ENCODE data around the gene PCNX2. TPM values are rescaled to one million over a fixed set of nuclear protein-coding genes. Genes with fewer than 3 reads are reported as not detected.

The PCNX2 gene
- total and polyA plus RNA-seq, 2 experiments from 2014 or later, result 5.0 to 13.7 TPM

DNA sequence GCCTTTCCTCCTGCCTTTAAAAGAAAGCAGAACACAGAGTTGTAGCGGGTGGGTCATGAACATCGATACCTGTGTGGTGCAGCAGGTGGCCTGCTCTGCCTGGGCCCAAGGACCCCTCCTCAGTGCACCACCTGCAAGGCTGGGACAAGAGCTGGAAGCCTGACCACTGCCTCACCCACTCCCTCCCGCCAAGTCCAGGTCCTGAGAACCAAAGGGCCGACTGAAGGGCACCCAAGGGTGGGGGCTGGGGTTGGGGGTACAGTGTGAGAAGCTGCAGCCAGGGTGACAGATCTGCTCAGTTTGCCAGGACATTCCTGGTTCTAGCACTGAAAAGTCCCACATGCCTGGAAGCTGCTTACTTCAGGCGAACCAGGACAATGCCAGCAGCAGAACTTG, 309.0 kb downstream of the PCNX2 start:
- H2AFZ ChIP-seq, result no peak overlapping the region
- H3K9ac ChIP-seq, result no peak overlapping the region
- DNase-seq, result no peak
- no peaks in the 10 kb centered on the region for H3K27me3 ChIP-seq (replicated peaks; ENCODE audit: insufficient read depth)
- no peaks in the 10 kb centered on the region for H3K9me2 ChIP-seq (ENCODE audit: insufficient read depth)
- WGBS, 2 experiments (ENCODE audit: low coverage in 1 of 2, low lambda C conversion rate in 2 of 2, missing lambda C conversion rate in 2 of 2), result 98% methylated on average over 5 of the region's 5 CpGs
- no peaks in the 10 kb centered on the region for H3K79me2 ChIP-seq (ENCODE audit: insufficient read depth)
- 0 out of 2 replicates have a peak, but pooled peaks cover 5% of the 10 kb centered on the region for H3F3A ChIP-seq (ENCODE audit: insufficient read depth)
- no peaks in the 10 kb centered on the region for H4K20me1 ChIP-seq (ENCODE audit: insufficient read depth)
- H3K4me1 ChIP-seq (ENCODE audit: insufficient read depth), result peaks cover 8% of the 10 kb centered on the region; the same call in 1 of the 2 replicates
- H3K9me3 ChIP-seq (ENCODE audit: low read depth), result no peaks in the 10 kb centered on the region
- H3K36me3 ChIP-seq (ENCODE audit: low read depth), result no peaks in the 10 kb centered on the region
- no peak overlapping the region for H3K4me3 ChIP-seq
- TF ChIP-seq EZH2phosphoT487 (IDR thresholded peaks at IDR 0.05; ENCODE audit: insufficient read depth, low read depth) (no peak), EZH2 (IDR thresholded peaks at IDR 0.05; ENCODE audit: insufficient read depth, poor library complexity, severe bottlenecking) (no peak)
- in situ Hi-C loops (cut with MboI), result no loop called here
- no peak overlapping the region for H3K4me2 ChIP-seq (ENCODE audit: unreplicated experiment)
- no peak overlapping the region for H3K27ac ChIP-seq

DNA sequence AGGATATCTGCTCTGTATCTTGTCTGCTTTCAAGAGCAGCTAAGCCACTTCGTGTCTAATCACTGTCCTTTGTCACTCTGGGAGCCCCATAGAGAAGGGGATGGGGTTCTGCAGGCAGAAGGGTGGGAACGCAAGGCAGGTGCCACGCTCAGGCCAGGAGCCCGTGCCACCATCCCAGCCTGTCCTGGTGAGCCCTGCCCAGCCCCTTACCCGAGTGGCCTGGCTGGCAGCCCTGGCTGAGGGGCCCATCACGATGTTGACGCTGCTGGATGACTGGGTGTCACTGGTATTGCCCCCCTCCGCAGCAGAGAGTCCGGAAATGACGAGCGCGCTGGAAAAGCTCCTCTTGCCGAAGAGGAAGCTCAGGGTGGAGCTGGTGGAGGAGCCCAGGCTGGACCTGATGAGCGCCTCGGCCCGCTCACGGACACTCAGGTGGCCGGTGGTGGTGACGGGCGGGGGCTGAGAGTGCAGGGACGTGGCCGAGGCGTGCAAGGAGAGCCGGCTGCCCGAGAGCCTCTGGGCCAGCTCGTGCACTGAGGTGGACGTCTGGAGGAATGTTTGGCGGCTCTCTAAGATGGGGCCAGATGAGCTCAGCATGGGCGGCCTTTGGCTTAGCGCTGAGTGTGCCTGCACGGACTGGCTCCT, 309.5 kb downstream of the PCNX2 start:
- H3K4me1 ChIP-seq (ENCODE audit: insufficient read depth), result peaks cover 8% of the 10 kb centered on the region; the same call in 1 of the 2 replicates
- H4K20me1 ChIP-seq (ENCODE audit: insufficient read depth), result no peaks in the 10 kb centered on the region
- no peaks in the 10 kb centered on the region for H3K79me2 ChIP-seq (ENCODE audit: insufficient read depth)
- H2AFZ ChIP-seq, result no peak overlapping the region
- 0 out of 2 replicates have a peak, but pooled peaks cover 5% of the 10 kb centered on the region for H3F3A ChIP-seq (ENCODE audit: insufficient read depth)
- H3K9me3 ChIP-seq (ENCODE audit: low read depth), result no peaks in the 10 kb centered on the region
- no peak overlapping the region for H3K4me2 ChIP-seq (ENCODE audit: unreplicated experiment)
- 93 to 94% methylated on average over 29 to 31 of the region's 31 CpGs for WGBS, 2 experiments (ENCODE audit: low coverage in 1 of 2, low lambda C conversion rate in 2 of 2, missing lambda C conversion rate in 2 of 2)
- TF ChIP-seq EZH2 (IDR thresholded peaks at IDR 0.05; ENCODE audit: insufficient read depth, poor library complexity, severe bottlenecking), result no peak
- TF ChIP-seq EZH2phosphoT487 (IDR thresholded peaks at IDR 0.05; ENCODE audit: insufficient read depth, low read depth), result no peak
- no peak overlapping the region for H3K9ac ChIP-seq
- in situ Hi-C loops (cut with MboI), result no loop called here
- H3K36me3 ChIP-seq (ENCODE audit: low read depth), result no peaks in the 10 kb centered on the region
- no peak for DNase-seq
- H3K27ac ChIP-seq, result no peak overlapping the region
- no peaks in the 10 kb centered on the region for H3K9me2 ChIP-seq (ENCODE audit: insufficient read depth)
- H3K27me3 ChIP-seq (replicated peaks; ENCODE audit: insufficient read depth), result no peaks in the 10 kb centered on the region
- H3K4me3 ChIP-seq, result no peak overlapping the region

- Histone ChIP-seq H3K9ac (no peak overlapping the region), H3K4me3 (no peak overlapping the region), H3K27ac (no peak overlapping the region), H3K4me1 (ENCODE audit: insufficient read depth) (peaks cover 16% of the 10 kb centered on the region; the same call in 1 of the 2 replicates), H3K9me2 (ENCODE audit: insufficient read depth) (no peaks in the 10 kb centered on the region), H2AFZ (no peak overlapping the region), H3F3A (ENCODE audit: insufficient read depth) (0 out of 2 replicates have a peak, but pooled peaks cover 5% of the 10 kb centered on the region), H4K20me1 (ENCODE audit: insufficient read depth) (no peaks in the 10 kb centered on the region), H3K9me3 (ENCODE audit: low read depth) (no peaks in the 10 kb centered on the region), H3K79me2 (ENCODE audit: insufficient read depth) (no peaks in the 10 kb centered on the region), H3K27me3 (replicated peaks; ENCODE audit: insufficient read depth) (no peaks in the 10 kb centered on the region), H3K36me3 (ENCODE audit: low read depth) (no peaks in the 10 kb centered on the region), H3K4me2 (ENCODE audit: unreplicated experiment) (no peak overlapping the region)
- 97% methylated on average over 10 of the region's 10 CpGs for WGBS, 2 experiments (ENCODE audit: low coverage in 1 of 2, low lambda C conversion rate in 2 of 2, missing lambda C conversion rate in 2 of 2)
- no peak for TF ChIP-seq EZH2phosphoT487 (IDR thresholded peaks at IDR 0.05; ENCODE audit: insufficient read depth, low read depth)
- TF ChIP-seq EZH2 (IDR thresholded peaks at IDR 0.05; ENCODE audit: insufficient read depth, poor library complexity, severe bottlenecking), result no peak
- in situ Hi-C loops (cut with MboI), result no loop called here
- no peak for DNase-seq
These were observed 310.7 kb downstream of the PCNX2 start for GRCh38 chr1:232984577-232985425.

GRCh38 chr1:232983817-232984567, 311.5 kb downstream of the PCNX2 start:
- Histone ChIP-seq H3K4me1 (ENCODE audit: insufficient read depth) (peaks cover 16% of the 10 kb centered on the region; the same call in 1 of the 2 replicates), H4K20me1 (ENCODE audit: insufficient read depth) (no peaks in the 10 kb centered on the region), H3K36me3 (ENCODE audit: low read depth) (no peaks in the 10 kb centered on the region), H3K4me3 (no peak overlapping the region), H3K9me3 (ENCODE audit: low read depth) (no peaks in the 10 kb centered on the region), H3K9ac (no peak overlapping the region), H3K4me2 (ENCODE audit: unreplicated experiment) (no peak overlapping the region), H3K79me2 (ENCODE audit: insufficient read depth) (no peaks in the 10 kb centered on the region), H3K9me2 (ENCODE audit: insufficient read depth) (no peaks in the 10 kb centered on the region), H2AFZ (no peak overlapping the region), H3K27ac (no peak overlapping the region), H3F3A (ENCODE audit: insufficient read depth) (0 out of 2 replicates have a peak, but pooled peaks cover 5% of the 10 kb centered on the region), H3K27me3 (replicated peaks; ENCODE audit: insufficient read depth) (no peaks in the 10 kb centered on the region)
- in situ Hi-C loops (cut with MboI), result no loop called here
- 91 to 92% methylated on average over 20 to 25 of the region's 25 CpGs for WGBS, 2 experiments (ENCODE audit: low coverage in 1 of 2, low lambda C conversion rate in 2 of 2, missing lambda C conversion rate in 2 of 2)
- TF ChIP-seq EZH2 (IDR thresholded peaks at IDR 0.05; ENCODE audit: insufficient read depth, poor library complexity, severe bottlenecking), result no peak
- TF ChIP-seq EZH2phosphoT487 (IDR thresholded peaks at IDR 0.05; ENCODE audit: insufficient read depth, low read depth), result no peak
- DNase-seq, result no peak

Data from GM23248 (cell line).